ENCODE data around the gene ZDHHC19.
A peak's percentile ranks its signal among the peaks of the same experiment; 100 is the strongest.

Gene ZDHHC19

DNA sequence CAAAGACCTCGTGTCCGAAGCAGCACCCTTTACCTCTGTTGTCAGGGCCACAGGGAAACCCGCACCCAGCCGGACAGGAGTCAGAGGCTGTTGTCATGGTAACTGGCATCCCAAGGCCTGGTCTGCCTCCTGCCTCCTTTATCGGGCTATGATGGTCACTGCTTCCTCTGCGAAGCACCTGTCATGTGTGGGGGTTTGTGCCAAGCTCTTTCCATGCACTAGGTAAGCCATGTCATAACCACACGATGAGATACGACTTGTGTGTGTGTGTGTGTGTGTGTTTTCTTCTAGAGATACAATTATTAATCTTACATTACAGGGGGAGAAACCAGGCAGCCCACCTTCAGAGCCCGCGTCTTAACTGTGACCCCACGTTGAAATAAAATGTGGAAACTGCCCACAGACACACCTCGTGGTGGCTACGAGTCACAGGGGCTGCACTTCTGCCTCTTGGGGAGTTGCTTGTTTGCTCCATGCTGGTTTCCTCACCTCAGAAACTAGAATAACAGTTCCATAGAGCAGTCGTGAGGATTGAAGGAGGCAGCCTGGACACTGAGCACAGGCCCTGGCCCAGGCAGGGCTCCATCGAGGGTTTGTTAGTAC lies 18.0 kb downstream of the ZDHHC19 start:
- POLR2A ChIA-PET: no interaction called here
- CTCF ChIA-PET: interaction anchor here (4.7 kb wide), 1 partner anchor 120 kb away, joined by 60 read pairs; no protein-coding TSS in a partner anchor
- Histone ChIP-seq H3K9me3 (ENCODE audit: control insufficient read depth, insufficient read depth, low read depth, low read length) (no peaks in the 10 kb centered on the region), H3K4me3 (ENCODE audit: low read depth, low read length) (no peak overlapping the region), H3K27ac (ENCODE audit: extremely low read depth, low read depth, low read length) (no peak overlapping the region), H3K4me1 (ENCODE audit: control insufficient read depth, insufficient read depth, low read length) (no peaks in the 10 kb centered on the region), H3K36me3 (ENCODE audit: control insufficient read depth in 2 of 2, insufficient read depth in 1 of 2, low read length in 2 of 2) (no peaks in the 10 kb centered on the region)
- TF ChIP-seq RBAK (tag by site-specific recombination; IDR thresholded peaks at IDR 0.05): no peak
- TF ChIP-seq ZNF133 (tag by site-specific recombination; IDR thresholded peaks at IDR 0.05): no peak
- no peak for TF ChIP-seq ZNF214 (tag by site-specific recombination; IDR thresholded peaks at IDR 0.05; ENCODE audit: borderline replicate concordance)
- TF ChIP-seq ZNF394 (tag by site-specific recombination; IDR thresholded peaks at IDR 0.05; ENCODE audit: borderline replicate concordance): no peak
- TF ChIP-seq ZNF514 (tag by site-specific recombination; IDR thresholded peaks at IDR 0.05): no peak
- no peak for TF ChIP-seq ZNF529 (tag by site-specific recombination; IDR thresholded peaks at IDR 0.05; ENCODE audit: insufficient replicate concordance)
- no peak for TF ChIP-seq ZNF175 (tag by site-specific recombination; IDR thresholded peaks at IDR 0.05)
- TF ChIP-seq SALL2 (tag by site-specific recombination; IDR thresholded peaks at IDR 0.05; ENCODE audit: borderline replicate concordance): no peak
- TF ChIP-seq MYNN (tag by site-specific recombination; IDR thresholded peaks at IDR 0.05; ENCODE audit: borderline replicate concordance): no peak
- no peak for TF ChIP-seq ZNF366 (tag by site-specific recombination; conservative IDR thresholded peaks at IDR 0.05)
- no peak for TF ChIP-seq GLI4 (tag by site-specific recombination; IDR thresholded peaks at IDR 0.05)
- no peak for TF ChIP-seq KLF8 (tag by site-specific recombination; IDR thresholded peaks at IDR 0.05)
- no peak for TF ChIP-seq ZNF404 (tag by site-specific recombination; IDR thresholded peaks at IDR 0.05)
- TF ChIP-seq ZNF544 (tag by site-specific recombination; IDR thresholded peaks at IDR 0.05): no peak
- no peak for TF ChIP-seq ZBTB21 (tag by site-specific recombination; IDR thresholded peaks at IDR 0.05)
- TF ChIP-seq OSR2 (tag by site-specific recombination; IDR thresholded peaks at IDR 0.05): no peak
- TF ChIP-seq ZBTB1 (tag by site-specific recombination; IDR thresholded peaks at IDR 0.05): no peak
- TF ChIP-seq ZNF324 (tag by site-specific recombination; IDR thresholded peaks at IDR 0.05): no peak
- no peak for TF ChIP-seq SP3 (tag by site-specific recombination; IDR thresholded peaks at IDR 0.05)

DNA sequence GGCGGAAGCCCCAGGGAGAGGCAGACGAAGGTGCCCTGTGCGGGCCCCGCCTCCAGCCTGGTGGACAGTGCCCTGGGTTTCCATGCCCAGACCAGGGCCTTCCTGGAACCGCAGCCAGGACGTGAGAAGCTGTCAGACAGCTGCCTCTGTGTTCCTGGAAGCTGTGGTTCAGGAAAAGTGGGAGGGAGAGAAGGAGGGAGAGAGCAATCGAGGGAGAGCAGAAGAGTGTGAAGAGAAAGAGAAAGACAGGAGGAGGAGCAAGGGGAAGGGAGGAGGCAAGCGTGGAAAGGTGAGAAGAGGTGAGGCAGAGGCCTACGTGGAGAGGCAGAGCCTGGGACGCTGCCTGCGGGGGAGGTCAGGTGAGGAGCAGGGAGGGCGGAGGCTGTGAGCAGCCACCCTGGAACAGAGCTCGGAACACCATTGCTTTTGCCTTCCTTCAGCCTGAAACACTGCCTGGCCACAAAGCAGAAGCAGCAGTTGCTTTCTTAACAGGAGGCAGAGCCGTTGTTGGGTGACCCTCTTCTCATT lies 18.6 kb downstream of the ZDHHC19 start:
- Histone ChIP-seq H3K4me3 (ENCODE audit: low read depth, low read length) (no peak overlapping the region), H3K27ac (ENCODE audit: extremely low read depth, low read depth, low read length) (no peak overlapping the region), H3K9me3 (ENCODE audit: control insufficient read depth, insufficient read depth, low read depth, low read length) (no peaks in the 10 kb centered on the region), H3K4me1 (ENCODE audit: control insufficient read depth, insufficient read depth, low read length) (no peaks in the 10 kb centered on the region), H3K36me3 (ENCODE audit: control insufficient read depth in 2 of 2, insufficient read depth in 1 of 2, low read length in 2 of 2) (no peaks in the 10 kb centered on the region)
- TF ChIP-seq ZNF585B (tag by site-specific recombination; IDR thresholded peaks at IDR 0.05) (no peak), IKZF3 (tag by site-specific recombination; IDR thresholded peaks at IDR 0.05) (no peak), PRDM1 (tag by site-specific recombination; IDR thresholded peaks at IDR 0.05) (peak; percentile 72), ZNF248 (tag by site-specific recombination; IDR thresholded peaks at IDR 0.05) (no peak), ZBTB17 (tag by site-specific recombination; IDR thresholded peaks at IDR 0.05) (peak; percentile 99), ZNF2 (tag by site-specific recombination; IDR thresholded peaks at IDR 0.05) (no peak), ZNF211 (tag by site-specific recombination; IDR thresholded peaks at IDR 0.05; ENCODE audit: low read depth) (no peak), ZSCAN30 (tag by site-specific recombination; IDR thresholded peaks at IDR 0.05) (no peak), ZNF366 (tag by site-specific recombination; conservative IDR thresholded peaks at IDR 0.05) (peak; percentile 36; the same call in 1 of the 2 replicates)
- TF ChIP-seq, protein P1, sequence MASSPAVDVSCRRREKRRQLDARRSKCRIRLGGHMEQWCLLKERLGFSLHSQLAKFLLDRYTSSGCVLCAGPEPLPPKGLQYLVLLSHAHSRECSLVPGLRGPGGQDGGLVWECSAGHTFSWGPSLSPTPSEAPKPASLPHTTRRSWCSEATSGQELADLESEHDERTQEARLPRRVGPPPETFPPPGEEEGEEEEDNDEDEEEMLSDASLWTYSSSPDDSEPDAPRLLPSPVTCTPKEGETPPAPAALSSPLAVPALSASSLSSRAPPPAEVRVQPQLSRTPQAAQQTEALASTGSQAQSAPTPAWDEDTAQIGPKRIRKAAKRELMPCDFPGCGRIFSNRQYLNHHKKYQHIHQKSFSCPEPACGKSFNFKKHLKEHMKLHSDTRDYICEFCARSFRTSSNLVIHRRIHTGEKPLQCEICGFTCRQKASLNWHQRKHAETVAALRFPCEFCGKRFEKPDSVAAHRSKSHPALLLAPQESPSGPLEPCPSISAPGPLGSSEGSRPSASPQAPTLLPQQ (tag by site-specific recombination; IDR thresholded peaks at IDR 0.05): no peak
- ChIA-PET POLR2A (no interaction called here), CTCF (no interaction called here)

Data from HEK293 (cell line).